GM10248 (cell line): ENCODE results near the gene ZNF319.

Experiments
- CTCF ChIA-PET: fragments of 300-600 bp; sonication (Branson Sonifier 250); formaldehyde crosslinking; extraction: SDS; loops from one replicate; lab custom pipeline; 2021; ENCODE audit warnings: antibody characterized with exemption; lab: Yijun Ruan, JAX
- POLR2A ChIA-PET: fragments of 350-650 bp; sonication (Branson Sonifier 250); formaldehyde crosslinking; extraction: SDS; loops from one replicate; lab custom pipeline; 2020; ENCODE audit warnings: antibody characterized with exemption; lab: Yijun Ruan, JAX
- DNase-seq: peaks from one replicate; pipeline ENCODE4 v3.0.0; 2012; ENCODE audit errors: extremely low spot score
- CTCF ChIP-seq: IDR thresholded peaks from 2 replicates; pipeline ENCODE4 v1.5.1; 2012; ENCODE audit warnings: mild to moderate bottlenecking, low read depth; ENCODE audit errors: extremely low read depth, missing control alignments, control extremely low read depth

ZNF319 gene

GRCh38 chr16:58022601-58023371, 22.3 kb upstream of the ZNF319 start:
- no peak for DNase-seq
- ChIA-PET CTCF (interaction anchor here (1.0 to 2.5 kb wide), 6 partner anchors 9 to 381 kb away, joined by 3 to 8 read pairs (median 4); partner anchors contain the start of gene USB1), POLR2A (no interaction called here)
- TF ChIP-seq CTCF, result no peak

GRCh38 chr16:58021661-58022551, 21.4 kb upstream of the ZNF319 start:
- POLR2A ChIA-PET, result no interaction called here
- TF ChIP-seq CTCF, result no peak
- CTCF ChIA-PET, result interaction anchor here (0.8 to 1.6 kb wide), 5 partner anchors 8 to 283 kb away, joined by 3 to 4 read pairs (median 3); no protein-coding TSS in a partner anchor
- DNase-seq, result no peak

- ChIA-PET CTCF (interaction anchor here (0.8 to 1.0 kb wide), 4 partner anchors 10 to 284 kb away, joined by 3 to 4 read pairs (median 4); no protein-coding TSS in a partner anchor), POLR2A (no interaction called here)
- peak; percentile 89 for TF ChIP-seq CTCF
- DNase-seq, result peak; percentile 74
These were observed 20.4 kb upstream of the ZNF319 start for GRCh38 chr16:58020628-58021521.

GRCh38 chr16:58019866-58020538, 19.5 kb upstream of the ZNF319 start:
- no peak for TF ChIP-seq CTCF
- CTCF ChIA-PET, result interaction anchor here (0.9 to 3.0 kb wide), 6 partner anchors 8 to 177 kb away, joined by 3 to 11 read pairs (median 4); no protein-coding TSS in a partner anchor
- POLR2A ChIA-PET, result no interaction called here
- DNase-seq, result no peak

GRCh38 chr16:58018803-58019202, 18.3 kb upstream of the ZNF319 start:
- DNase-seq, result no peak
- ChIA-PET POLR2A (no interaction called here), CTCF (interaction anchor here (0.9 to 3.0 kb wide), 6 partner anchors 8 to 178 kb away, joined by 3 to 11 read pairs (median 4); no protein-coding TSS in a partner anchor)
- no peak for TF ChIP-seq CTCF
